Keratinocyte (primary cell): Measurements from ENCODE around the gene CSMD2.

Experiments
- CTCF ChIP-seq, 3 experiments: IDR thresholded peaks in 1 of 3; conservative IDR thresholded peaks in 1 of 3; optimal IDR thresholded peaks in 1 of 3; 2 replicates in 2 of 3; 3 replicates in 1 of 3; pipeline versions ENCODE3 to v1.5.1; 2011; ENCODE audit warnings: low read length in 3 of 3, mild to moderate bottlenecking in 3 of 3, moderate library complexity in 2 of 3, control low read depth in 1 of 3, inconsistent platforms in 1 of 3; ENCODE audit not compliant: insufficient read depth in 2 of 3; ENCODE audit errors: extremely low read depth in 1 of 3
- EZH2 ChIP-seq: IDR thresholded peaks from one replicate; pipeline ENCODE4 v1.6.1; 2012; ENCODE audit warnings: inconsistent platforms, mild to moderate bottlenecking, low read length, moderate library complexity

DNA sequence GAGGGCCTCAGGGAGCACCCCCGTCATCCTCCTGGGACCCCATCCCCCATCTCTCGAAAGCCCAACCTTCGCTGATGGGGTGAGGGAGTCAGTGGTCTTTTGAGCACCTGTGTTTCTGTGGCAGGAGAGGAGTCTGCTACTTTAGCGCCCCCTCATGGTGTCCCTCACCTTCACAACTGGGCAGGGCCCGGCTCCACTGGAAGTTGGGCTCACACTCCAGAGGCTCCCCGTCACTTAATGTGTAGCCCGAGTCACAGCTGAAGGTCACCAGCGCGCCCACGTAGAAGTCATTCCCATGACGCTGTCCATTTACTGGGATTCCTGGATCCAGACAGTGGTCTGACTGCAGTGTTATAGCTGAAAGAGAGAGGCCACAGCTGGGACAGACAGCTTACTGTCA lies 440.7 kb downstream of the CSMD2 start:
- TF ChIP-seq CTCF (optimal IDR thresholded peaks at IDR 0.05 in 1 of 3, IDR thresholded peaks at IDR 0.05 in 1 of 3, conservative IDR thresholded peaks at IDR 0.05 in 1 of 3; ENCODE audit: extremely low read depth in 1 of 3, insufficient read depth in 2 of 3, low read length in 3 of 3): peak in 1 of 3 experiments; percentile 14
- no peak for TF ChIP-seq EZH2
